HUES48 (cell line): ENCODE data around the gene EPS15.
A peak's percentile ranks its signal among the peaks of the same experiment; 100 is the strongest.
"Not testable (repeated sequence)": the region's sequence is repeated elsewhere in the genome, so short reads cannot be mapped to it uniquely, and the experiment has no call there.

Experiments
- H3K27ac ChIP-seq: one replicate; pipeline ENCODE4 v1.7.0; 2013; ENCODE audit warnings: low read depth, low read length, inconsistent platforms
- H3K27me3 ChIP-seq: 2 replicates; pipeline ENCODE4 v1.6.1; 2013; ENCODE audit warnings: mild to moderate bottlenecking, low read length; ENCODE audit not compliant: control insufficient read depth, insufficient read depth
- H3K36me3 ChIP-seq: 2 replicates; pipeline ENCODE4 v1.6.1; 2013; ENCODE audit warnings: low read length; ENCODE audit not compliant: control insufficient read depth, insufficient read depth
- H3K4me1 ChIP-seq: 2 replicates; pipeline ENCODE4 v1.6.1; 2013; ENCODE audit warnings: mild to moderate bottlenecking, low read length; ENCODE audit not compliant: control insufficient read depth, insufficient read depth
- H3K4me3 ChIP-seq: 2 replicates; pipeline ENCODE4 v1.5.1; 2013; ENCODE audit warnings: mild to moderate bottlenecking, low read depth, low read length
- H3K9ac ChIP-seq: 2 replicates; pipeline ENCODE4 v1.6.1; 2013; ENCODE audit warnings: mild to moderate bottlenecking, low read depth, low read length, moderate library complexity
- H3K9me3 ChIP-seq: 2 replicates; pipeline ENCODE4 v1.6.1; 2013; ENCODE audit warnings: low read length; ENCODE audit not compliant: control insufficient read depth, insufficient read depth

Gene EPS15

DNA sequence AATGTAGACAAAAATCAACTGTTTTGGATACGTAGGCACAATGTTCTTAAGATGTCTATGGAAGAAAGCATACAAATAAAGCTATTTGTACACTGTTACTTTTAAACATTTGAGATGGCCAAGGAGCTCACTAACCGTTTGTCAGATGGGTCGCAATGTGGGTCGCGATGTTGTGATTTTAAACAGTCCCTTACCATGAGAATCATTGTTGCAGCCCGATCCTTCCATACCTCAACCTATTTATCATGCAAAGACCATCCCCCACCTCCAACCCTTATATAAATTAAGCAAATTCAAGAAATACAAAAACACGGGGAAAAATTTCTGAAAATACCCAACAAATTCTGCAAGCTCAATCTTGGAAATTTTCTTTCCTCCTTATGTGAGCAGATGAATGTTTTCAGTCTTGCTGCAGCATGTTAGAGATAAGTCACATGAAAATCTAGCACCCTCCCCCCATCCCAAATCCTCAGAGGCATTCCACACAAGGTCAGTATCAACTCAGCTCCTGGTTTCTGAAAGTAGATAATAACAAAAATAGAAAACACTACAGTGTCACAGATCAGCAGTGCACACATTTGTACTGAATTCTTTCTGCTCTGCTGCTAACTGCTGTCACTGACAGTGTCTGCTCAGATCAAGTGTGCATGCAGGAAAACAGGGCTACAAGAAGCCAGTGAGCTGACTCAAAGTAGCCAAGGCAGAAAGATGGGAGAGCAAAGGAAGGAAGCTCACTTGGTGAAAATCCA lies 95.8 kb downstream of the EPS15 start:
- H3K9ac ChIP-seq, result peak overlapping the region; percentile 50

DNA sequence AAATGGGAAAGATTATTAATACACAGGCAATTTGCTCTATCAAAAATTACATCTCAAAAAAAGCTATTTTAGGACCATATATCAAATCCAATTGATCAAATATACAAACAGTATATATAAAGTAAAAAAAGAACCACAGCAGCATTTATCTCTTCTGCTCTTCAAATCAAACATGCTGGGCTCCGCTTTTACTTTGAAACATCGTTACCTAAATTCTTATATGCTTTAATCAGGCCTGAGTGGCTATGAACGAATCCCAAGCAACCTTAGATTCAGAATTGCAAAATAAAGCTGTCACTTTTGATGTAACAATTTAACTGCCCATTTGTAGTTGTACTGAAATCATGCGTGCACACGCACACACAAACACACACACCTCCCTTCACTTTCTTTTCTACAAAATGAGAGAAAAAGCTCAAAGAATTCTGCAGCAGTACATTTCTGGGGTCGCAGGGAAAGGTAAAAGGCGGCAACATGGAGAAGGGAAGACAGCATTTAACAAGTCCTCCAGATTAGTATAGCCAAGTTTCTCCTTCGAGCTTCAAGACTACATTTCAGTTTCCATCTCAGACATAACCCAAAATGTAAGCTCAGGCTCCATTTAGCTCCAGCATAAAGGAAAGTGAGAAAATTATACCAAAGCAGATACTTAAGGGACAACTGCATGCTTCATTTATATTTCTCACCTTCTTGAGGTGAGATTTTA lies 96.5 kb downstream of the EPS15 start:
- H3K9me3 ChIP-seq, result no peaks in the 10 kb centered on the region
- H3K27me3 ChIP-seq, result no peaks in the 10 kb centered on the region
- peak overlapping the region; percentile 63 for H3K27ac ChIP-seq
- H3K36me3 ChIP-seq, result peaks cover 11% of the 10 kb centered on the region
- peak overlapping the region; percentile 50 for H3K4me3 ChIP-seq
- H3K9ac ChIP-seq, result peak overlapping the region; percentile 50
- H3K4me1 ChIP-seq, result peaks cover 22% of the 10 kb centered on the region

More for the DNA sequence above, 95.8 kb downstream of the EPS15 start:
- H3K4me3 ChIP-seq, result peak overlapping the region; percentile 50
- H3K27ac ChIP-seq, result peak overlapping the region; percentile 63
- H3K27me3 ChIP-seq, result no peaks in the 10 kb centered on the region
- H3K9me3 ChIP-seq, result no peaks in the 10 kb centered on the region
- H3K4me1 ChIP-seq, result peaks cover 22% of the 10 kb centered on the region
- H3K36me3 ChIP-seq, result peaks cover 11% of the 10 kb centered on the region

DNA sequence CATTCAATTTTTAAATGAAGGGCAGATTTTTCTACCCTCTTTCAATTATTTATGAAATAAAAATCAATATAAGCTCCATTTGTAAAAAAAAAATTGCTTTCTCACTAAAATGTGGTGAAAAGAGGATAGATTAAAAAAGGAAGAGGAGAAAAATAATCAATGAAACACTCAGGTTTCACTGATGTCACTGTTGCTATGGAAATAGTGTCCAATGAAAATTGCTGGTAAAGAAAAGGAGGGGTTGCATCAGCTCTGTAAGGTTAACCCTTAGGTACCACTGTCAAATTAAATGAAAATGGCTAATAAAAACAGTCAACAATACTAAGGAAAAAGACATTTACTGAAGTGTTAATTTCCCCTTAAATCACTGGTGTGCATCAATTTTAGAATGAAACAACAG lies 97.1 kb downstream of the EPS15 start:
- peak overlapping the region; percentile 50 for H3K4me3 ChIP-seq
- no peaks in the 10 kb centered on the region for H3K9me3 ChIP-seq
- H3K36me3 ChIP-seq, result peaks cover 11% of the 10 kb centered on the region
- peaks cover 22% of the 10 kb centered on the region for H3K4me1 ChIP-seq
- H3K9ac ChIP-seq, result peak overlapping the region; percentile 50; the same call in 1 of the 2 replicates
- peak overlapping the region; percentile 63 for H3K27ac ChIP-seq
- no peaks in the 10 kb centered on the region for H3K27me3 ChIP-seq

DNA sequence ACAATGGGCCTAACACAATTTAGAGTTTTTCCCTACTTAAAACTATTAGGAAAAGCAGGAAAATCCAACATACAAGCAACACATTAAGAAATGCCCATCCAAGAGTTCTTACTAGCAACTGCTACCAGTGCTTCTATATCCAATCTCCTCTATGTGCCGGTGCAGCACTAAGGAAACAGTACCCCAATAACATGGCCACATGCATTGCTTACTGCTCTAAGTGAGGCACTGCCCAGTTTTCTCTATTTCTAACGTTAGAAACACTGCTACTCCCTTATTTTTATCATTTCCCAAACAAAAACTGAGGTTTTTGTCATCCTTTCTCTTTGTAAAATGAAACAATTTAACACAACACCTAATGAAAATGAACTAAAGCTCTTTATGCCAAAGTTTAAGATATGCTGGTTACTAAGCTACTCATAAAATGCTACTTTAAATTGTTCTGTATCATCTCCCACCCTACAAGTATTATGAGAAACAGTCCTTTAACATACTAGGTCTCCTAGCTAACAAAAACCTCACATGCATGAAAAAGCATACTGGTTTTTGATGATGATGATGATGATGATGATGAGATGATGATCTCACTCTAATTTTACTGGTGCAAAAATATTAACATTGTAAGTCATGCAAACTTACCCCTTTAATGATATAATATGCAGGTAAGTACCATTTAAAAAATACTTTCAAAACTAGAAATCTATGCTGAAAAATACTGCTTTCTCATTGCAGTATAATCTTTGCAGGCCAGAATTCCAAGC lies 98.0 kb downstream of the EPS15 start:
- no peaks in the 10 kb centered on the region for H3K27me3 ChIP-seq
- peaks cover 11% of the 10 kb centered on the region for H3K36me3 ChIP-seq
- no peaks in the 10 kb centered on the region for H3K9me3 ChIP-seq
- H3K27ac ChIP-seq, result no peak overlapping the region
- H3K4me1 ChIP-seq, result peaks cover 22% of the 10 kb centered on the region
- H3K9ac ChIP-seq, result no peak overlapping the region; the same call in 1 of the 2 replicates
- H3K4me3 ChIP-seq, result peak overlapping the region; percentile 50

DNA sequence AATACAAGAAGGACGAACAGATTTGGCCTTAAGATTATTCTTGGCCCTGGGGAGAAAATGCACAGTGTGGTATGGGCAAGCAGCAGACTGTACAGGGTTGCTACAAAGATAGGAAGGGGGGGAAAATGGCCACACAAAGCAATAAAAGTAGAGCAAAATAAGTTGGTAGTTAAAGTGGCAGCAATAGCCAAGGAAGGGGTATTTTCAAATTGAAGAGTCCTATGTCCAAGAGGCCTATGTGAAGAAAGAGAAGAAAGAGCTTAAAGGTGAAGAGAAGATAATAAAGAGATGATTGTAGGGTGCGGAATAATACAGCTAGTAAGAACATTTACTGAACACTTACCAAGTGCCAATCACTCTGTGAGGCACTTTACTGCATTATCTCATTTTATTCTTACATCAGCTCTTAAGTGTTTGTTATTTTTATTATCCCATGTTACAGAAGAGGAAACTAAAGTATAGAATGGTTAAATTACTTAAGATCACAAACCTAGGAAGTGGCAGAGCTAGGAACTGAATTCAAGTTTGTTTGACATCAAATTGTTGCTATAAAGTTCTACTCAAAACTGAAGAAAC lies 100.6 kb downstream of the EPS15 start:
- Histone ChIP-seq H3K9me3 (no peaks in the 10 kb centered on the region), H3K9ac (no peak overlapping the region), H3K27me3 (no peaks in the 10 kb centered on the region), H3K27ac (no peak overlapping the region), H3K4me3 (no peak overlapping the region), H3K4me1 (peaks cover 17% of the 10 kb centered on the region), H3K36me3 (peaks cover 11% of the 10 kb centered on the region)

DNA sequence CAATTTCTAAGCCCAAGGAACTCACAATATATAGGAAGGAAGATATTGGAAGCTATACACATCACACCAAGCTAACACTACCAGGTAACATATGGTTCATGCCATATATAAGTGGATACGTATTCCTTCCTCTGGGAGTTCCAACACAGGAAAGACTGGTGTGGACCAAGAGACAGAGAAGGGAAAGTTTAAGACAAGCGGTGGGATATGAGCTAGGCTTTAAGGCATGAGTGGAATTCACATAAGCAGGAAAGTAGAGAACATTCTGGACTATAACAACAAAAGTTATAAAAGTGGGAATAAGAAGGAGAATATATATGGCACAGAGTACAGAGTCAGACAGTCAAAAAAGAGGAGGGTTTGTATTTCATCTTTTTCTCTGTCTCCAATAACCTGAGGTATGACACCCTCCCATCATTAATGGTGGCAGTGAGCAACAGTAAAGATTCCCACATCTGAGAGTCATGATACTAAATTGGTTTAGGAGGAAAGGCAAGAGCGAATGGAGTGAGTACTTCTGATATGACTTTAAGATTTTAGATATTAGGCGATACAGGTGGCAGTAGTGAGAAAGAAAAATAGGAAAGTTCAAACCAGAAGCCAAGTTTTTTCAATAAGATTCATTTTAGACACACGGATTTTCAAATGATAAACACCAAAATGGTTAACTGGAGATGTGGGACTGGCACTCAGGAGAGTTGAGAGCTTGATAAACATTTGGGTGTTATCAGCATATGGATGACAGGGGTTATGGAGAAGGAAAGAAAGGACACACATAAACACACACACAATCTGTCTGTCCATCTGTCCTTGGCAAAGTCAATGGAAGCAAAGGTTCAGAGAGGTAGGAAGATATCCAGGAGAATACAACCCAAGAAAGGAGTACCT lies 101.3 kb downstream of the EPS15 start:
- H3K27me3 ChIP-seq, result no peaks in the 10 kb centered on the region
- H3K27ac ChIP-seq, result no peak overlapping the region
- H3K9me3 ChIP-seq, result no peaks in the 10 kb centered on the region
- H3K4me1 ChIP-seq, result peaks cover 10% of the 10 kb centered on the region
- H3K36me3 ChIP-seq, result peaks cover 11% of the 10 kb centered on the region
- H3K9ac ChIP-seq, result no peak overlapping the region
- H3K4me3 ChIP-seq, result no peak overlapping the region

DNA sequence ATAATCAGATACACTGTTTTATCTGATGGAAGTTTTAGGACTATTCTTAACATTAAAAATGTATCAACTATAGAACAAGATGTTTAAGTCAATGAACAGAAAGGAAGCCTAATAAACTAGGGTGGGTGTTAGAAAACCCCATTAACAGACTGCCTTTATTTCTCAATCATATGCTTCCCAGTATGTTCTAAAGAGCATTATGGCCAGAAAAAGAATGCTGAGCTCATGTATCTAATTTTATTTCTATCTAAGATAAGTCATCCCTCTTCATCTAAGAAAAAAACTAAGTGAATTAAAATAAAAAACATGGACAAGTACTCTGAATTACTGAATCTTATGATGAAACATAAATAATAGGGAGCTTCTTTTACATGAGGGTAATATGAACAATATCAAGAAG lies 102.2 kb downstream of the EPS15 start:
- Histone ChIP-seq H3K9ac (no peak overlapping the region), H3K27ac (no peak overlapping the region), H3K27me3 (no peaks in the 10 kb centered on the region), H3K4me1 (0 out of 2 replicates have a peak, but pooled peaks cover 2% of the 10 kb centered on the region), H3K36me3 (peaks cover 11% of the 10 kb centered on the region), H3K9me3 (no peaks in the 10 kb centered on the region), H3K4me3 (no peak overlapping the region)

DNA sequence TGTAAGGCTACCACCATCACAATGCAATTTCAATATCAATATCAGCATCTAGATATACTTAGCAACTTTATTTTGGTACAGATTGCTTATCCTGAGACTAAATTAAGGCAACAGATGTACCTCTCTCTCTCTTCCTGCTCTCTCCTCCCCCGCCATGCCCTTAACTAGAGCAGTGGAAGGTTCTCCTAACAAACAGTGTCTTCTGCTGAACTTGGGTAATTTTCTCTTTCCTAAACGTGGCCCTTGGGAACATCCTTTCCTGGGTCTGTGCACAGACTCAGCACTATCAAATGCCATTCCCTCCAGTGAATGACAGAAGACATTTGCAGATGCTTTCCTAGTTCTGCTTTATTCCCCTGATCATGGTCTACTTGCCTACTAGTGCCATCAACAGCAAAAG lies 103.1 kb downstream of the EPS15 start:
- no peak overlapping the region for H3K27ac ChIP-seq
- peaks cover 11% of the 10 kb centered on the region for H3K36me3 ChIP-seq

DNA sequence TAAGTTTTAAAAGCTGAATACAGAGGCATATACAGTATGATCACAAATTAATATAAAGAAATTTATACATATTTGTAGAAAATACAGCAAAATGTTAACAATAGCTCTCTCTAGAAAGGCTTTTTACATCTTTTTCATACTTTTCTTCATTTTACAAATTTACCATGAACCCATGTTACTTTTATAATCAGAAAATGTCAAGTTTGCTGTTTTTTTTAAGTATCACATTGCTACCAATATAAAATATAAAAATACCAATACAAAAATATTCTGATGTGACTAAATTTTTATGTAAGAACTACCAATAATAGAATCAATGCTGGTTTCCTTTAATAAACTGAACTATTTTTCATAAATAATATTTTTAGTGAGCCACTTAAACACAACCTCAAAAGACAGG lies 104.3 kb downstream of the EPS15 start:
- no peaks in the 10 kb centered on the region for H3K9me3 ChIP-seq
- H3K4me1 ChIP-seq, result no peaks in the 10 kb centered on the region
- H3K36me3 ChIP-seq, result peaks cover 7% of the 10 kb centered on the region
- no peak overlapping the region for H3K9ac ChIP-seq
- no peaks in the 10 kb centered on the region for H3K27me3 ChIP-seq
- H3K27ac ChIP-seq, result no peak overlapping the region
- no peak overlapping the region for H3K4me3 ChIP-seq

More for the DNA sequence above, 103.1 kb downstream of the EPS15 start:
- H3K27me3 ChIP-seq, result no peaks in the 10 kb centered on the region
- H3K9me3 ChIP-seq, result no peaks in the 10 kb centered on the region
- no peak overlapping the region for H3K9ac ChIP-seq
- H3K4me1 ChIP-seq, result no peaks in the 10 kb centered on the region
- no peak overlapping the region for H3K4me3 ChIP-seq

DNA sequence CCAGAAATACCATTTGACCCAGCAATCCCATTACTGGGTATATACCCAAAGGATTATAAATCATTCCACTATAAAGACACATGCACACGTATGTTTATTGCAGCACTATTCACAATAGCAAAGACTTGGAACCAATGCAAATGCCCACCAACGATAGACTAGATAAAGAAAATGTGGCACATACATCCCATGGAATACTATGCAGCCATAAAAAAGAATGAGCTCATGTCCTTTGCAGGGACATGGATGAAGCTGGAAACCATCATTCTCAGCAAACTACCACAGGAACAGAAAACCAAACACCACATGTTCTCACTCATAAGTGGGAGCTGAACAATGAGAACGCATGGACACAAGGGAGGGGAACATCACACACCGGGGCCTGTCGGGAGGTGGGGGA lies 107.2 kb downstream of the EPS15 start:
- not testable (repeated sequence) for H3K4me1 ChIP-seq, H3K4me3 ChIP-seq, H3K27ac ChIP-seq, H3K9ac ChIP-seq, H3K27me3 ChIP-seq, H3K9me3 ChIP-seq
- peaks cover 25% of the 10 kb centered on the region for H3K36me3 ChIP-seq
